HG03175 (cell line): Measurements from ENCODE around the gene HOMER3.
"Not testable (repeated sequence)": the region's sequence is repeated elsewhere in the genome, so short reads cannot be mapped to it uniquely, and the experiment has no call there.

Experiments used
- ATAC-seq: cut with Tn5 transposase; IDR thresholded peaks from one replicate; pipeline ENCODE4 v1.9.1; 2021; ENCODE audit warnings: mild to moderate bottlenecking, moderate library complexity; ENCODE audit not compliant: unreplicated experiment

HOMER3 gene

DNA sequence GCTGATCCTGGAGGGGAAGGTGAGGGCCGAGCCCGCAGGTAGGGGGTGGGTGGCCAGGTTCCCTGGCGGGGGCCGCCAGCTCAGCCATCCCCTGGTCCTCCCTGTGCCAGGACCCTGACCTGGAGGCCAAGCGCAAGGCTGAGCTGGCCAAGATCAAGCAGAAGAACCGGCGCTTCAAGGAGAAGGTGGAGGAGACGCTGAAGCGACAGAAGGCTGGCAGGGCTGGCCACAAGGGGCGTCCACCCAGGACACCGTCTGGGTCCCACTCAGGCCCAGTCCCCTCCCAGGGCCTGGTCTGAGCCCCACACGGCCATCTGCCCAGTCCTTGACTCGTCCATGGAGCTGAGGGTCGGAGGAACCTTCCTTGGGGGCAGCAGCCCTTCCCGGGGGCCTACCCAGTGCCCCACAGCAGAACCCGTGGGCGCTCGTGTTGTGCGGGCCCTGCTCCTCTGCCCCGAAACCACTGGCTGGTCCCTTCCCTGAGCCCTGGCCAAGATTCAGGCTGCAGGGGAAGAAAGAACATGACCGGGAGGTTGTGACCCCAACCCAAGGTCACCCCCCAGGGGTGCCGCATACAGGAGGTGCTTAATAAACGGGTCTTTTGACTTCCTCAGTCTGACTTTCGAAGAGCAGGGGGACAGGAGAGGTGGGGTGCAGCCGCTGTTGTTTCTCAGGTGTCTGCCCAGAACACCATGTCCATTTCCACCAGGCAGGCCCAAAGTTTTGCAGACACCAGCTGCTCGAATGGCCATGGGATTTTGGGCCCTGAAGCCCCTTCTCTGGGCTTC lies 12.8 kb downstream of the HOMER3 start:
- ATAC-seq, result no peak

- ATAC-seq, result no peak
Measured at GRCh38 chr19:18924684-18925213, 16.3 kb downstream of the HOMER3 start.

DNA sequence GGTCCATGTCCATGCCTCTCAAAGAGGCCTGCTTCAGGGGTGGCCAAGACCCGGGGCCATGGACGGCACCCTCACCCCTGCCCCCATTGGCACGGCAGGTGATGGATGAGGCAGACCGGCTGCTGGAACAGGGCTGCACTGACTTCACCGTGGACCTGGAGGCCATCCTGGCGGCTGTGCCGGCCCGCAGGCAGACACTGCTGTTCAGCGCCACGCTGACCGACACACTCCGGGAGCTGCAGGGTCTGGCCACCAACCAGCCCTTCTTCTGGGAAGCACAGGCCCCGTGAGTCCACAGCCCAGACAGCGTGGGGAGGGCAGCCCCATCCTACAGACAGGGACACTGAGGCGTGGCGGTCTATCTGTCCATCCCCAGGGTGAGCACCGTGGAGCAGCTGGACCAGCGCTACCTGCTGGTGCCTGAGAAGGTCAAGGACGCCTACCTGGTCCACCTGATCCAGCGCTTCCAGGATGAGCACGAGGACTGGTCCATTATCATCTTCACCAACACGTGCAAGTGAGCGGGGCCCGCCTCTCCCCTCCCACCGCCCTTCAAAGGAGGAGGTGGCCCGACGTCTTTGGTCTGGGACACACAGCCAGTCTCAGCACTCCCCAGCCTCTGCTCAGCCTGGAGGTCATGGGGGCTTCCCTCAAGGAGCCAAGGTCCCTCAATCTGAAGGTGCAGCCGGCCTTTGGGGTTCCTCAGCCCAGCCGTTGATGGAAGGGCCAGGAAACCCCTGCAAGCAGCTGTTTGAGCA lies 18.6 kb downstream of the HOMER3 start:
- ATAC-seq, result no peak

DNA sequence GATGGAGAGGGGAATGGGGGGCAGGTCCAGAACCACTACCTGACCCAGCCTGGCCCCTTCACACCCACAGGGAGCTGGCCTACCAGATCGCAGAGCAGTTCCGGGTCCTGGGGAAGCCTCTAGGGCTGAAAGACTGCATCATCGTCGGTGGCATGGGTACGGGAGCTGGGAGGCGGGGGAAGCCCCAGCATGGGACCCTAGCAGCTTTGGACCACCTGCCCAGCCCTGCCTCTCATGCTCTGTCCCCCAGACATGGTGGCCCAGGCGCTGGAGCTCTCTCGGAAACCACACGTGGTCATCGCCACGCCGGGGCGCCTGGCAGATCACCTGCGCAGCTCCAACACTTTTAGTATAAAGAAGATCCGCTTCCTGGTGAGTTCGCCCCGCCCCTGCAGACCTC lies 19.4 kb downstream of the HOMER3 start:
- ATAC-seq, result no peak

GRCh38 chr19:18920400-18920799 lies 20.6 kb downstream of the HOMER3 start:
- ATAC-seq, result no peak

- ATAC-seq, result no peak
Measured at GRCh38 chr19:18919900-18920214, 21.2 kb downstream of the HOMER3 start.

- ATAC-seq, result peak; percentile 93
Measured at GRCh38 chr19:18919086-18919899, 21.7 kb downstream of the HOMER3 start, which contains the start of the genes COPE and DDX49. Gene COPE (minus strand): TSS chr19:18919387. CDS start chr19:18919348, 39 bp downstream. Gene DDX49 (plus strand): TSS chr19:18919715. CDS start chr19:18919742, 27 bp downstream.

DNA sequence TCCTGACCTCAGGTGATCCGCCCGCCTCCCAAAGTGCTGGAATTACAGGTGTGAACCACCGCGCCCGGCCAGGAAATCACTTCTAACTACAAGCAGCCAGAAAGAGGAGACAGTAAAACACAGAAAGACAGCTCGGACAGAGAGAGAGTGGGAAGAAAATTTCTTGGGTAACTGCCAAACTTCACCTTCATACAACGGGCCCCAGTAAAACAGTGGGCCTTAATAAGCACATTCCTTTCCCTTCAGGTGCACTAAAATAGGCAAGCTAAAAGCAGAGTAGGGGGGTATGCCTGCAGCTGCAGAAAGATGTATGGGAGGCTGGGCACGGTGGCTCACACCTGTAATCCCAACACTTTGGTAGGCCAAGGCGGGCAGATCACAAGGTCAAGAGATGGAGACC lies 23.4 kb downstream of the HOMER3 start:
- not testable (repeated sequence) for ATAC-seq

DNA sequence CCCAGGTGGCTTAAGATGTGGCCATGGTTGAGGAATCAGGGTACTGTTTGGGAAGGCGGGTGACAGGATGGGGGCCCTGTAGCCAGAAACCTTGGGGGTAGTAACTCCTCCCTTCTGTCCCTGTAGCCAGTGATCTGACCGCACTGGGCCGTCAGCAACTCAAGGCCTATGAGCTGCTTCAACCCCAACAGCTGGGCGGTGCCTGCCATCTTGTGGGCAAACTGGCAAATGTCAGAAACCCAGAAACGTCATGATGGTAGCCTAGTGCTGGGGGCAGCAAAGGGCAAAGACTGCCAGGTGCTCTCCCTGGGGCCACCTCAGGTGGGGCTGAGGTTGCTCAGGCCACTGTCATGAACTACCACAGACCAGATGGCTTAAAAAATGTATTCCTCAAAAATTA lies 25.4 kb downstream of the HOMER3 start:
- ATAC-seq, result no peak

DNA sequence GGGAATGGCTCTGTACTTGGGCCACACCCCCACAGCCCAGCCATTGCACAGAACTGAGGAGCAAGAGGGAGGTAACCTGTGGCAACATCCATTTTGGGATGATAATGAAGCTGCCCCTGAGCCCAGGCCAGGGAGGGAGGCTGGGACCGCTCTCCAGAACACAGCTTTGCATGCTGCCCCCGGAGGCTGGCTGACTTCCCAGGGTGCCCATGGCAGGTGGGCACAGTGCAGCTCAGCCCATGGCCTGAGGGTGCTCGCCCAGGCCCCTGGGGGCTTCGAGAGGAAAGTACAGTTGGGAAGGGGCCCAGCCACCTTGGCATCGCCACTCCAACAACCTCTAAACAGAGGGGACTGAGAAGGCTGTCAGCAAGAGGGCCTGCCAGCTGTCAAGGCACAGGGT lies 27.6 kb downstream of the HOMER3 start:
- ATAC-seq, result no peak

DNA sequence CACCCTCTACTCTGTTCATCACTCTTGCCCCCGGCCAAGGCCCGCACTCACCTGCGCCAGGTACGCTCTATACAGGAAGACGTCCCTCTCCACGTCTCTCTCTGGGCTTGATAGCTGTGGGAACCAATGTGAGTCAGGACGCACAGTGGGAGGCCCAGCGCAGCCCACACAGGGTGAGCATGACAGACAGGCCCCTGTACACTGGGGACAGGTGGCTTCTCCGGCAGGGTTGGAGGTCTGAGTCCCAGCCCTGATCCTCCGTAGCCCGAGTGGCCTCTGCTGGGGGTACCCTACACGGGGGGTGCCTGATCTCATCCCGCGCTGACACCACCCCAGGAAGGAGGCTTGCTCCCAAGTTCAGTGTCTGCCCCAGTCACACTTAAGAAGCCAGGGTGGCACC lies 28.1 kb downstream of the HOMER3 start:
- ATAC-seq, result no peak

- ATAC-seq, result no peak
Measured at GRCh38 chr19:18910801-18911436, 30.1 kb downstream of the HOMER3 start.

DNA sequence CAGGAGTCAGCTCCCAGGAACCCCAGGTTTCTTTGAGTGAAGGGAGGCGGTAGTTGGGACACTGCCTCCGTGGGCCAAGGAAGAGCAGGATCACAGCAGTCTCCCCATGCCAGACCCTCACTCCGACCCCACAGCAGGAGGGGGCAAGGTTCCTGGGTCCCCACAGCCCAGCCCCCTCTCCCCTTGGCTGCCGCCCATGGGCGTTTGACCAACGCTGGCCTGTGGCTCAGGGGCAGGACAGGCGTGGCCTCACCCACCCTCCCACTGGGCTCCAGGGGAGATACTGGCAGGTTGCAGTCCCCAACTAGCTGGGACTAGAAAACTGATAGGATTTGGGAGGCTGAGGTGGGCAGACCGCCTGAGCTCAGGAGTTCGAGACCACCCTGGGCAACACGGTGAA lies 31.0 kb downstream of the HOMER3 start:
- ATAC-seq, result no peak

DNA sequence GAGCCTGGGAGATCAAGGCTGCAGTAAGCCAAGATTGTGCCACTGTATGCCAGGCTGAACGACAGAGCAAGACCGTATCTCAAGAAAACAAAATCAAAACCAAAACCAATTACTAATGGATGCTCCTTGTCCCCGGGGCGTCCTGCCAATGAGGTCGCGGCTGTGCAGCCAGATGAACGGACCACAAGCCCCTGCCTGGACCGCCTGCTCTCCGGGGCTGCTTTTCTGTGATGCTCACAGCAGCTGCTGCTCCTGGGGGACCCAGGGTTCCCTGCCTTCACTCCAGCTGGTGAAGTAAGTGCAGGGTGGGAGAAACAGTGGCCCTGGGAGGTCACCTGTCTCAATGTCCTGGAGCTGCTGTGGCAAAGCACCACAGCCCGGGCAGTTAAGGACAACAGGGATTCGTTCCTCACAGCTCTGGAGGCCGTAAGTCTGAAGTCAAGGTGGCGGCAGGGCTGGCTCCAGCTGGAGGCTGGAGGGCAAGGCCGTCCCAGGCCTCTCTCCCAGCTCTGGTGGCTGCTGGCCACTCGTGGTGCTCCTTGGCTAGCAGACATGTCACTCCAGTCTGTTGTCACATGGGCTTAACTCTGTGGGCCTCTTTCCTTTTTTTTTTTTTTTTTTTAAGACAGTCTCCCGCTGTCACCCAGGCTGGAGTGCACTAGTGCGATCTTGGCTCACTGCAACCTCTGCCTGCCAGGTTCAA lies 31.9 kb downstream of the HOMER3 start:
- ATAC-seq, result no peak

- no peak for ATAC-seq
Measured at GRCh38 chr19:18906605-18907519, 34.2 kb downstream of the HOMER3 start.

DNA sequence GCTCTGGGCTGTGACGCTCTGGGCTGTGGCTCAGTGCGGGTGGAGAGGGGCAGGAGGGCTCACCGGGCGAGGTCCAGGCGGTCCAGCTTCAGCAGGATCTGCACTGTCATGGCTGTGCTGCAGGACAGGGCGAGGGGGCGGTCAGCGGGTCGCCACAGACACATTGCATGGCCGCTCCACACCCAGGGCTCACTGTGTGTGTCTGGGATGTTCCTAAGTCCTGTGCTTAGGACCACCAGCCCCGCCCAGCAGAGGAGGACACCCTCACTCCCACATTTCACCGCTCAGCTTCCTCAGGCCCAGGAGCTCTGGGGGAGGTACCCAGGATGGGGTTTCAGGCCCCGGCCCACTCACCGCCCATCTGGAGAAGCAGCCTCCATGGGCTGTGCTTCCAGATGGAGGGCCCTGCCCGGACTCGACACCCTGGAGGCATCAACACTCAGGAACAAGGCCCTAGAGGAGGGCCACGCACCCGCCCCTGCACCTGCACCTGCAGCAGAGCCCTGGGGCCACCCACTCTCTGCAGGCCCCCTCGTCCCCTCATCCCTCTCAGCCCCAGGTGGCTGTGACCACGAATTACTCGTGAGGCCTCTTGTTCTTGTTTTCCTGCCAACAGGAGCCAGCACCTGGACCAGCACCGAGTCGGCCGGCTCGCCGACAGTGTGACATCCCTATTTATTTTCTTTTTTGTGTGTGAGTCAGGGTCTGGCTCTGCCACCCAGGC lies 35.3 kb downstream of the HOMER3 start:
- no peak for ATAC-seq

GRCh38 chr19:18905058-18905456 lies 36.0 kb downstream of the HOMER3 start:
- no peak for ATAC-seq

DNA sequence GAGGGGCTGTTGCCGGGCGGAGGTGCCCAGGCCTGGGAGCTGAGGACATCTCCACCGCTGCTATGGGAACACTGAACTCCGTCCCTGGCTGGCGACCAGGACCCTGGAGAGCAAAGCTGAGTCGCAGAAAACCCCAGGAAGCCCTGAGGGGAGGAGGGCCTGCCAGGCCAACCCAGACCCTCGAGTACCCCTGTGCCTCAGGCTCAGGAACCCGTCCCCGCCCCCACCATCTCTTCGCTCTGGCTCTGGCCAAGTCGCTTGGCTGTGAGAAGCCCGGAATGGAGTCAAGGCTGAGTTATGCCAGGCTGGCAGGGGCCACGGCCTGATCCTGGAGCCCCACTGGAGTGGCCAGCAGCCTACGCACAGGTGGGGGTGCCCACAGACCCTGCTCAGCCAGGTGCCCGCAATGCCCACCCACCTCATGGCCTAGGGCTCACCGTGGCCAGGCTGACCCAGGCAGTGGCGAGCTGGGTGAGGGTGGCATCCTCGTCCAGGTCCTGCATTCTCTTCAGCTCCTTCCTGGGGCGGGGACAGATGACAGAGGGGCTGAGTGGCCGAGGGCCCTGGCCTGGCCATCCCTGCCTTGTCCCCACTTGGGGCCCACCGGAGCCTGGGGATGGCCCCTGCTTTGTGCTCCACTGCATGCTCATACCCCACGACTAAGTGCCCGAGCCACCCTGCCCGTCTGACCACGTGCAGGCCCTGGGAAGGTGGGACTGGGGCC lies 36.5 kb downstream of the HOMER3 start:
- ATAC-seq, result no peak
